Measurements from ENCODE around the gene DOK6. TPM values are rescaled to one million over a fixed set of nuclear protein-coding genes. Genes with fewer than 3 reads are reported as not detected.

The DOK6 gene
- total RNA-seq, 4 donors from 2014 or later, result 0.34 to 10.8 (median 0.52) TPM

- TF ChIP-seq CTCF (IDR thresholded peaks at IDR 0.05; ENCODE audit: low read depth), result no peak
Observed at GRCh38 chr18:69537183-69537582, 136.5 kb downstream of the DOK6 start.

DNA sequence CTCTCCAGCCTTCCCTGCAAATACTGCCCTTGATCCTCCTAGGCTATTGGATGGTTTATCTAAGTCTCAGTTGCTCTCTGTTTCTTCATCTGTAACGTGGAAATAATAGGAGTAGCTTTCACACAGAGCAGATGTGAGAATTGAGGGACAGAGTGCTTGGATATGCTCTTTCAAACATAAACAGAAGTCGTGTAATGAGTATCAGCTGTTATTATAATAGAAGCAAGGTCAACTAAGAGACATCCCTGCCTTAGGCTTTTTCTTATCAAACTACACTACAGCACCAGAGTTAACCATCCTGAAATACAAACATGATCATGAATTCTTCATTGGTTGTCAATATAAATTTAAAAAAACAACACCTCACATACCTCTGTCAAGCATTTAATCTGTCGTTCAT is 138.2 kb downstream of the DOK6 start:
- no peak for TF ChIP-seq CTCF (IDR thresholded peaks at IDR 0.05; ENCODE audit: low read depth)

- TF ChIP-seq CTCF (IDR thresholded peaks at IDR 0.05; ENCODE audit: low read depth), result no peak
Observed at GRCh38 chr18:69539404-69539803, 138.7 kb downstream of the DOK6 start.

GRCh38 chr18:69556228-69556627 is 155.5 kb downstream of the DOK6 start:
- TF ChIP-seq CTCF (IDR thresholded peaks at IDR 0.05; ENCODE audit: low read depth), result no peak

DNA sequence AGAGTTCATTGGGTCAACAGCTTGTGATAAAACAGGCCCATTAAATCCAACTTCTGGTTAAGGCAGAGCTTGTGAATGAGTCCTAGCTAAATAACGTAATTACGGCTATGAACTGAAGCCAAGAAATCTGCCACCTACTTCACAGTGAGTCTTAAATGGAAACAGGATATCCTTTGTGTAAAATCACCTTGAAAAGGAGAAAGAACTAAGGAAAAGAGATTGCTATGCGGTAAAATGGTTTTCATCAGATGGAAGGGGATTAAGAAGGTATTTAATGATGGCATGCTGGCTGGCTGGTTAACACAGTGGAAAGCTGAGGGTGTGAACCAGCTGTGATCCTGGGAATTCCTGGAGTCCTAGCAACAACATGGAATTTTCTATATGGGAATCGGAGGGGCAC is 156.6 kb downstream of the DOK6 start:
- TF ChIP-seq CTCF (IDR thresholded peaks at IDR 0.05; ENCODE audit: low read depth), result no peak

- TF ChIP-seq CTCF (IDR thresholded peaks at IDR 0.05; ENCODE audit: low read depth), result no peak
Observed at GRCh38 chr18:69558052-69558451, 157.4 kb downstream of the DOK6 start.

GRCh38 chr18:69559604-69560003 is 158.9 kb downstream of the DOK6 start:
- no peak for TF ChIP-seq CTCF (IDR thresholded peaks at IDR 0.05; ENCODE audit: low read depth)
